OCI-LY3 (cell line): ENCODE data around the gene TSPEAR.

Experiments
- CTCF ChIP-seq: fragments of 200-600, 300-600 bp; sonication (generic); IDR thresholded peaks from 2 replicates; pipeline ENCODE4 v1.5.1; 2014; ENCODE audit warnings: antibody characterized with exemption, low read length, low read depth
- EZH2phosphoT487 ChIP-seq: fragments of 200-600 bp; shearing (Covaris generic); IDR thresholded peaks from 2 replicates; pipeline ENCODE4 v1.6.1; 2018; ENCODE audit warnings: antibody characterized with exemption, mixed run types, low read depth

GRCh38 chr21:44751186-44751798, 39.9 kb upstream of the TSPEAR start:
- no peak for TF ChIP-seq CTCF
- no peak for TF ChIP-seq EZH2phosphoT487
